Bronchial epithelial cell (primary cell): Measurements from ENCODE around the gene TNRC6B. TPM values are rescaled to one million over a fixed set of nuclear protein-coding genes. Genes with fewer than 3 reads are reported as not detected.

Experiments
- DNase-seq: peaks from one replicate; pipeline ENCODE4 v3.0.0-alpha.2; 2010; ENCODE audit warnings: low read depth
- FAIRE-seq: peaks from 2 replicates; lab custom pipeline; 2011; peaks lifted over from hg19 to GRCh38; lab: Jason Lieb, UNC
- H3K27me3 ChIP-seq: 2 replicates; pipeline ENCODE4 v1.5.1; 2011; ENCODE audit warnings: low read length; ENCODE audit not compliant: control insufficient read depth, insufficient read depth
- H3K36me3 ChIP-seq: 2 replicates; pipeline ENCODE4 v1.5.1; 2011; ENCODE audit warnings: low read length; ENCODE audit not compliant: control insufficient read depth, insufficient read depth
- H3K4me3 ChIP-seq: 2 replicates; pipeline ENCODE4 v1.5.1; 2011; ENCODE audit warnings: mild to moderate bottlenecking, low read depth, low read length, control low read depth
- CTCF ChIP-seq: IDR thresholded peaks from 2 replicates; pipeline ENCODE4 v1.5.1; 2011; ENCODE audit warnings: mild to moderate bottlenecking, moderate library complexity, low read length, control low read depth, inconsistent platforms; ENCODE audit not compliant: insufficient read depth, severe bottlenecking
- total RNA-seq: library from RNA; depleted of rRNA; stranded (reverse); fragments of >200 nt; gene quantifications from 2 replicates; pipeline ENCODE4 v1.2.1, GENCODE V29; 2014

The TNRC6B gene
- total RNA-seq, 1 donor from 2014 or later = 8.4 TPM

- TF ChIP-seq CTCF = no peak
- no peaks in the 10 kb centered on the region for H3K27me3 ChIP-seq
- peaks cover 3% of the 10 kb centered on the region for H3K36me3 ChIP-seq
- DNase-seq (no peak), FAIRE-seq (peak; percentile 36)
- H3K4me3 ChIP-seq = no peak overlapping the region
Measured at GRCh38 chr22:40236131-40236665, 58.5 kb downstream of the TNRC6B start.

- no peaks in the 10 kb centered on the region for H3K36me3 ChIP-seq
- H3K27me3 ChIP-seq = no peaks in the 10 kb centered on the region
- DNase-seq (no peak), FAIRE-seq (peak; percentile 81)
- H3K4me3 ChIP-seq = no peak overlapping the region
- no peak for TF ChIP-seq CTCF
Measured at GRCh38 chr22:40237241-40237640, 59.5 kb downstream of the TNRC6B start.

GRCh38 chr22:40237788-40238424 lies 60.2 kb downstream of the TNRC6B start:
- TF ChIP-seq CTCF = no peak
- FAIRE-seq (peak; percentile 13), DNase-seq (no peak)
- no peak overlapping the region for H3K4me3 ChIP-seq
- no peaks in the 10 kb centered on the region for H3K27me3 ChIP-seq
- H3K36me3 ChIP-seq = no peaks in the 10 kb centered on the region

GRCh38 chr22:40238425-40239344 lies 61.0 kb downstream of the TNRC6B start:
- TF ChIP-seq CTCF = no peak
- Histone ChIP-seq H3K27me3 (no peaks in the 10 kb centered on the region), H3K4me3 (no peak overlapping the region), H3K36me3 (no peaks in the 10 kb centered on the region)
- FAIRE-seq (peak; percentile 66), DNase-seq (peak; percentile 91)

GRCh38 chr22:40239345-40239683 lies 61.6 kb downstream of the TNRC6B start:
- no peak for DNase-seq
- Histone ChIP-seq H3K27me3 (no peaks in the 10 kb centered on the region), H3K36me3 (no peaks in the 10 kb centered on the region), H3K4me3 (no peak overlapping the region)
- no peak for TF ChIP-seq CTCF
- no peak for FAIRE-seq
